MM.1S (cell line): ENCODE results near the gene TP73.
A peak's percentile ranks its signal among the peaks of the same experiment; 100 is the strongest.

ENCODE experiments used
- DNase-seq: peaks from one replicate; pipeline ENCODE4 v3.0.0-alpha.2; 2015
- H2AFZ ChIP-seq: fragments of 300-600 bp; sonication (generic); 2 replicates; pipeline ENCODE4 v1.6.0; 2016; ENCODE audit warnings: antibody characterized with exemption, low read length
- H3F3A ChIP-seq: fragments of 300-600 bp; sonication (generic); 2 replicates; pipeline ENCODE4 v1.6.1; 2016; ENCODE audit warnings: mild to moderate bottlenecking, antibody characterized with exemption, low read length, moderate library complexity, mixed read lengths; ENCODE audit not compliant: insufficient read depth
- H3K27ac ChIP-seq: fragments of 300-600 bp; sonication (generic); 2 replicates; pipeline ENCODE4 v1.5.1; 2016; ENCODE audit warnings: mild to moderate bottlenecking, low read length
- H3K27me3 ChIP-seq: fragments of 300-600 bp; sonication (generic); replicated peaks from 2 replicates; pipeline ENCODE4 v1.6.0; 2016; ENCODE audit warnings: low read length; ENCODE audit not compliant: insufficient read depth
- H3K36me3 ChIP-seq: fragments of 300-600 bp; sonication (generic); replicated peaks from 2 replicates; pipeline ENCODE4 v1.6.1; 2016; ENCODE audit warnings: mild to moderate bottlenecking, low read length, mixed read lengths; ENCODE audit not compliant: insufficient read depth
- H3K4me1 ChIP-seq: fragments of 300-600 bp; sonication (generic); 2 replicates; pipeline ENCODE4 v1.6.1; 2016; ENCODE audit warnings: low read length, mixed read lengths
- H3K4me2 ChIP-seq: fragments of 300-600 bp; sonication (generic); 2 replicates; pipeline ENCODE4 v1.6.0; 2016; ENCODE audit warnings: low read depth, low read length
- H3K4me3 ChIP-seq: fragments of 300-600 bp; sonication (generic); 2 replicates; pipeline ENCODE4 v1.5.1; 2016; ENCODE audit warnings: low read length, mixed read lengths
- H3K79me2 ChIP-seq: fragments of 300-600 bp; sonication (generic); 2 replicates; pipeline ENCODE4 v1.6.1; 2016; ENCODE audit warnings: mixed run types, low read length, mixed read lengths
- H3K9ac ChIP-seq: fragments of 300-600 bp; sonication (generic); 2 replicates; pipeline ENCODE4 v1.6.1; 2016; ENCODE audit warnings: low read length, mixed read lengths
- H3K9me2 ChIP-seq: fragments of 300-600 bp; sonication (generic); replicated peaks from 2 replicates; pipeline ENCODE4 v1.6.1; 2016; ENCODE audit warnings: mild to moderate bottlenecking, low read length, mixed read lengths; ENCODE audit not compliant: insufficient read depth
- H3K9me3 ChIP-seq: fragments of 300-600 bp; sonication (generic); replicated peaks from 2 replicates; pipeline ENCODE4 v1.6.1; 2016; ENCODE audit warnings: mild to moderate bottlenecking, low read length, mixed read lengths; ENCODE audit not compliant: insufficient read depth
- H4K20me1 ChIP-seq: fragments of 300-600 bp; sonication (generic); 2 replicates; pipeline ENCODE4 v1.6.1; 2016; ENCODE audit warnings: mild to moderate bottlenecking, low read length, moderate library complexity, mixed read lengths; ENCODE audit not compliant: insufficient read depth
- EZH2 ChIP-seq: fragments of 300-600 bp; sonication (generic); optimal IDR thresholded peaks from 2 replicates; pipeline ENCODE3; 2017; ENCODE audit warnings: low read depth, mild to moderate bottlenecking, antibody characterized with exemption, low read length, mixed read lengths
- EZH2phosphoT487 ChIP-seq: fragments of 300-600 bp; sonication (generic); IDR thresholded peaks from 2 replicates; pipeline ENCODE4 v1.6.1; 2018; ENCODE audit warnings: antibody characterized with exemption, low read length
- TF ChIP-seq, protein P1 (sequence below): fragments of 300-600 bp; sonication (generic); IDR thresholded peaks from 2 replicates; pipeline ENCODE4 v1.5.1; 2016; ENCODE audit warnings: antibody characterized with exemption, low read length, mixed read lengths

Gene TP73

DNA sequence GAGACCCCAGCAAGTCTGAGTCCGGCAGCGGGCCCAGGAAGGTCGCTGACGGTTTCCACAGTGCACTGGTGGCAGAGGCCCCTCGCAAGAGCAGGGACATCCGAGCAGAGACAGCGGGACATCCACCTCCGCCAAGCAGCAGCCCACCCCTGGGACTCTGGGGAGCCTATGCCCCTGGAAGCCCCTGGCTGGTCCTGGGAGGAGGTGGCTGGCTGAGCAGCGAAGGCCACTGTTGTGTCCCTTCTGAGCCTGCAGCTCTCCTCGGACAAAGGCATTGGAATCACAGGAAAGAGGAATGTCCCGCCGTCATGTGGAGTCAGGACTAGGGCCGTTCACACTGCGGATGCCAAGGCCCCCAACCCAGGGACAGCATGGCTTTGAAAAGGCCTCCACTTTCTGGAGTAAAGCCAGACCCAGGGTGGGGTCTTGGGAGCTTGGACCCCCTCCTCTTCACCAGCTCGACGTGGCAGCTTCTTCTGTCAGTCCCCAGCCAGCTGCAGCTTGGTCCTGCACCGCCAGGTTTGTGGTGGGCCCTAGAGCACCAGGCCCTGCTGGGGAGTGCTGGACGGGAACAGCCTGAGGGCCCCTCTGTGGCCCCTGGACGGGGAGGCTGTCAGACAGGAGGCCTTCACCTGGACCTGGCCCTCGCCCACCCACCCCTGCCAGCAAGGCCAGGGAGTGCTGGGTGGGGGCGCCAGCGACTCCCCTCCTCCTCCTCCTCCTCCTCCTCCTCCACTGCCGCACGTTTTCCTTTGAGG is 42.4 kb upstream of the TP73 start:
- Histone ChIP-seq H3K27me3 (peaks cover 96% of the 10 kb centered on the region), H3K9me3 (no peaks in the 10 kb centered on the region), H3K9ac (no peak overlapping the region), H3K27ac (no peak overlapping the region), H3K4me1 (no peaks in the 10 kb centered on the region), H2AFZ (no peak overlapping the region), H3K9me2 (no peaks in the 10 kb centered on the region), H3K79me2 (no peaks in the 10 kb centered on the region), H3K4me2 (no peak overlapping the region), H3F3A (no peaks in the 10 kb centered on the region), H4K20me1 (no peaks in the 10 kb centered on the region), H3K36me3 (no peaks in the 10 kb centered on the region), H3K4me3 (no peak overlapping the region)
- no peak for DNase-seq
- TF ChIP-seq, protein P1, sequence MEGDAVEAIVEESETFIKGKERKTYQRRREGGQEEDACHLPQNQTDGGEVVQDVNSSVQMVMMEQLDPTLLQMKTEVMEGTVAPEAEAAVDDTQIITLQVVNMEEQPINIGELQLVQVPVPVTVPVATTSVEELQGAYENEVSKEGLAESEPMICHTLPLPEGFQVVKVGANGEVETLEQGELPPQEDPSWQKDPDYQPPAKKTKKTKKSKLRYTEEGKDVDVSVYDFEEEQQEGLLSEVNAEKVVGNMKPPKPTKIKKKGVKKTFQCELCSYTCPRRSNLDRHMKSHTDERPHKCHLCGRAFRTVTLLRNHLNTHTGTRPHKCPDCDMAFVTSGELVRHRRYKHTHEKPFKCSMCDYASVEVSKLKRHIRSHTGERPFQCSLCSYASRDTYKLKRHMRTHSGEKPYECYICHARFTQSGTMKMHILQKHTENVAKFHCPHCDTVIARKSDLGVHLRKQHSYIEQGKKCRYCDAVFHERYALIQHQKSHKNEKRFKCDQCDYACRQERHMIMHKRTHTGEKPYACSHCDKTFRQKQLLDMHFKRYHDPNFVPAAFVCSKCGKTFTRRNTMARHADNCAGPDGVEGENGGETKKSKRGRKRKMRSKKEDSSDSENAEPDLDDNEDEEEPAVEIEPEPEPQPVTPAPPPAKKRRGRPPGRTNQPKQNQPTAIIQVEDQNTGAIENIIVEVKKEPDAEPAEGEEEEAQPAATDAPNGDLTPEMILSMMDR, result no peak
- TF ChIP-seq EZH2phosphoT487 (no peak), EZH2 (no peak)

- peaks cover 96% of the 10 kb centered on the region for H3K27me3 ChIP-seq
- H3K9me3 ChIP-seq, result no peaks in the 10 kb centered on the region
- no peak overlapping the region for H2AFZ ChIP-seq
- H3K9me2 ChIP-seq, result no peaks in the 10 kb centered on the region
- peak overlapping the region; percentile 21; the same call in 1 of the 2 replicates for H3K4me2 ChIP-seq
- no peaks in the 10 kb centered on the region for H3K79me2 ChIP-seq
- TF ChIP-seq EZH2phosphoT487, result no peak
- TF ChIP-seq, protein P1, result no peak
- TF ChIP-seq EZH2, result no peak
- H3K27ac ChIP-seq, result no peak overlapping the region
- no peak overlapping the region for H3K9ac ChIP-seq
- no peaks in the 10 kb centered on the region for H3F3A ChIP-seq
- no peaks in the 10 kb centered on the region for H3K36me3 ChIP-seq
- H3K4me1 ChIP-seq, result no peaks in the 10 kb centered on the region
- H3K4me3 ChIP-seq, result no peak overlapping the region
- no peak for DNase-seq
- H4K20me1 ChIP-seq, result no peaks in the 10 kb centered on the region
Measured at GRCh38 chr1:3610527-3611169, 41.7 kb upstream of the TP73 start.

GRCh38 chr1:3611170-3612019 is 40.9 kb upstream of the TP73 start, which contains the start of gene MEGF6:
MEGF6 (minus strand) TSS chr1:3611508; CDS start chr1:3611268, 240 bp downstream.
- no peaks in the 10 kb centered on the region for H3K36me3 ChIP-seq
- H3K79me2 ChIP-seq, result no peaks in the 10 kb centered on the region
- H4K20me1 ChIP-seq, result no peaks in the 10 kb centered on the region
- H2AFZ ChIP-seq, result no peak within 1 kb of the TSS
- no peak for DNase-seq
- no peaks in the 10 kb centered on the region for H3K9me3 ChIP-seq
- no peaks in the 10 kb centered on the region for H3F3A ChIP-seq
- no peak within 1 kb of the TSS for H3K4me3 ChIP-seq
- H3K27ac ChIP-seq, result no peak within 1 kb of the TSS
- H3K27me3 ChIP-seq, result peaks cover 96% of the 10 kb centered on the region
- H3K4me2 ChIP-seq, result peak within 1 kb of the TSS; percentile 21; the same call in 1 of the 2 replicates
- H3K4me1 ChIP-seq, result no peaks in the 10 kb centered on the region
- H3K9ac ChIP-seq, result no peak within 1 kb of the TSS
- TF ChIP-seq, protein P1, result no peak
- TF ChIP-seq EZH2, result no peak
- TF ChIP-seq EZH2phosphoT487, result no peak
- H3K9me2 ChIP-seq, result no peaks in the 10 kb centered on the region
